GM21619 (cell line): Measurements from ENCODE around the gene WAS.
"Not testable (repeated sequence)": the region's sequence is repeated elsewhere in the genome, so short reads cannot be mapped to it uniquely, and the experiment has no call there.

Experiments used
- ATAC-seq: cut with Tn5 transposase; IDR thresholded peaks from one replicate; pipeline ENCODE4 v1.9.1; 2021; ENCODE audit not compliant: unreplicated experiment

WAS gene

DNA sequence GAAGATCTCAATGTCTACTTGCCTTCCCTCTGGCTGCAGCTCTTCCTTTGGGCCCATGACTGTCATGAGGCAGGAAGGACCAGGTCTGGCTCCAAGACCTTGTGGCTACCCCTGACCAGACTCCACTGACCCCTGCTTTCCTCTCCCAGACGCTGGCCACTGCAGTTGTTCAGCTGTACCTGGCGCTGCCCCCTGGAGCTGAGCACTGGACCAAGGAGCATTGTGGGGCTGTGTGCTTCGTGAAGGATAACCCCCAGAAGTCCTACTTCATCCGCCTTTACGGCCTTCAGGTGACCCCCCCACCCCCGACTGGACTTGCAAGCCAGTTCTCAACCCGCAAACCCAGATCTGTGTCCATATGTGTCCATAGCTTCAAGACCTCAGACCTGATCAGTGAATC lies 535 bp downstream of the WAS start:
- no peak for ATAC-seq

DNA sequence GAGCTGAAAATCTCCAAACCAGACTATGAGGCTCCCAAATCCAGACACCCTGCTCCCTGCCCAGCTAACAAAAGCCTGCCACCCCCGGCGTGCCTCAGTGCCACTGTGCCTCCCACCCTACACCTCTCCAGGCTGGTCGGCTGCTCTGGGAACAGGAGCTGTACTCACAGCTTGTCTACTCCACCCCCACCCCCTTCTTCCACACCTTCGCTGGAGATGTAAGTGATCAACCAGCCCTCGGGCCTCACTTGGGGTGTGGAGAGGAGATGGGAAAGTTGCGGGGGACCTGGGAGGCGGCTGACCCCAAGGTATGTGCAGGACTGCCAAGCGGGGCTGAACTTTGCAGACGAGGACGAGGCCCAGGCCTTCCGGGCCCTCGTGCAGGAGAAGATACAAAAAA lies 1.8 kb downstream of the WAS start:
- ATAC-seq: no peak

DNA sequence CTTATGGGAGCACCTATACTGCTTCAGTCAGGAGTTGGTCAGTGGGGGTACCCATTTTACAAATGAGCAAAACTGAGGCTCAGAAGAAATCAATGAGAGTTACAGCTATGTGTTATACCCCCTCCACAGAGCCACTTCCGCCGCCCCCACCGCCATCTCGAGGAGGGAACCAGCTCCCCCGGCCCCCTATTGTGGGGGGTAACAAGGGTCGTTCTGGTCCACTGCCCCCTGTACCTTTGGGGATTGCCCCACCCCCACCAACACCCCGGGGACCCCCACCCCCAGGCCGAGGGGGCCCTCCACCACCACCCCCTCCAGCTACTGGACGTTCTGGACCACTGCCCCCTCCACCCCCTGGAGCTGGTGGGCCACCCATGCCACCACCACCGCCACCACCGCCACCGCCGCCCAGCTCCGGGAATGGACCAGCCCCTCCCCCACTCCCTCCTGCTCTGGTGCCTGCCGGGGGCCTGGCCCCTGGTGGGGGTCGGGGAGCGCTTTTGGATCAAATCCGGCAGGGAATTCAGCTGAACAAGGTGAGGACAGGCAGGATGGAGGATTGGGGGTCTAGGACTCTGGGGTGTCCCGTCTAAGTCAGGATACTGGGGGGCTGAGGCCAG lies 5.0 kb downstream of the WAS start:
- ATAC-seq: no peak

- ATAC-seq: no peak
Measured at GRCh38 chrX:48689208-48689920, 5.8 kb downstream of the WAS start.

- ATAC-seq: not testable (repeated sequence)
Measured at GRCh38 chrX:48691746-48692145, 8.1 kb downstream of the WAS start.

- ATAC-seq: no peak
Measured at GRCh38 chrX:48694776-48695533, 11.4 kb downstream of the WAS start.

DNA sequence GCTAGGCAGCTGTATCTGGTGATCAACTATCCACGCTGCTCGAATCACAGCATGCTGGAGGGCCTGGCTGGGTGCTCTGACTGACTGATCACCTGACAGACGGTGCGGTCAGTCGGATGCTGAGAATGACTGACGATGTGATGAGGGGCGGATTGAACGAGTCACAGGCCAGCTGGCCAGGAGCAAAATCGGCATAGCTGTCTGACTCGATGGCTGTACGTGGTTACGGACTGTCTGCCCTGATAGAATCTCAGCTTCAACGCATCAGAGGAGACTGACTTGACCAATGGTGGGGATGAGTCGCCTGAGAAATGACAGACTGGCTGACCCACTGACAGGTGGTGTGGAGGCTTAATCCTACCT lies 11.9 kb downstream of the WAS start:
- ATAC-seq: no peak

DNA sequence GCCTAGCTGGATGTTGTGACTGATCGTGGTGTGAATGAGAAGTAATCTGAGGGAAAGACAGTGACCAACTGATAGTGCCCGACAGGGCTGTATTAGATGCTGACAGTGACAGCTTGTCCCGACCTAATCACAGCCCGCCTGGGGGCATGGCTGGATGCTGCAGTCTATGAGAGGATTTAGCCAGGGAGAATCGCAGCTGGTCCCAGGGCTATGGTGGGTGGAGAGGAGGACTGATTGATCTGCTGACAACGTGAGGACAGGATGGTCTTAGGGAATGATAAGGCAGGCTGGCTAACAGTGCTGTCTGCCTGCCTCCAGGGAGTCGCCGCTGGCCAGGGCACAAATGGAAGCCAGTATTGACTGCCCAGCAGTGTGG lies 12.3 kb downstream of the WAS start:
- ATAC-seq: no peak

DNA sequence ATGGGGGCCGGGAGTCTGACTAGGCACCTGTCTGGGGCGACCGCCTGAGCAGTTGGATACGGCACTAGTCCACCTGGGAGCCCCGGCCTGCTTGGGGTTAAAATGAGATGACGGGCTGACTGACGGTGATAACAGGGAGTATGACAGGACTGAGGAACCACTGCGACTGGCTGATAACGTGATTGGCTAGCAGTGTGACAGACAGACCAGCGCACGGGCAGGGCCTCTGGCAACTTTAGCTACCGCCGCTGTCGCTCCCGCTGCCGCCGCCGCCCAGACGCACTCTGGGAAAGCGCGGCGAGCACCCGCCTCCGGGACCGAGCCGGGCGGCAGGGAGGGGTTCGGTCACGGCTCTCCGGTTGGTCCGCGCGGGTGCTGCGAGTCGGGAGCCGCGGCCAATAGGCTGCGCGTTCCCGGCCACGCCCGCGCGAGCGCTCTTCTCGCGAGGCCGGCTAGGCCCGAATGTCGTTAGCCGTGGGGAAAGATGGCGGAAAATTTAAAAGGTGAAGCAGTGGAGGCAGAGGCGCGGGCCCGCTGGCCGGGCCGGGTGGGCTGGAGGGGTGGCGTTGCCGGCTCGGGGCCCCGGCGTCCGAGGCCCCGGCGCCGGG lies 12.8 kb downstream of the WAS start, which contains the start of gene SUV39H1:
SUV39H1 (plus strand) TSS at position 434 of the 608 bp plus-strand sequence; CDS start at position 485, 51 bp downstream.
- peak; percentile 89 for ATAC-seq

GRCh38 chrX:48696909-48697727 lies 13.5 kb downstream of the WAS start:
- peak; percentile 12 for ATAC-seq

DNA sequence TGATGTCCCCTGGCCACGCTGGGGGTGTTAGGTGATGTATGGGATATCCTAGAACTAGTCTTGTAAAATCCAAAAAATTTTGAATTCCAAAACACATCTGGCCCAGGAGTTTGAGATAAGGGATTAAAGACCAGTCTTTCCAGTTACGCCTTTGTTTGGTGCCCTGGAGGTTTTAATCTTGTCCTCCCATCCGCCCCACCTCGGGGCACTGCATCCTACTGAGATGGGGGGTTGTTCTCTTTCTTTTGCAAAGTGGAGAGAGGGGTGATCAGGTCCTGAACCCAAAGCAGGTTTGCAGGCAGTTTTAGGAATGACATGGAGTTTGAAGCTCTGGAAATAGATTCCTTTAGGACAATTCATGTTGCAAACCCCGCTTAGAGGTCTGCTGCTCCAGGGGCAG lies 14.7 kb downstream of the WAS start:
- no peak for ATAC-seq

DNA sequence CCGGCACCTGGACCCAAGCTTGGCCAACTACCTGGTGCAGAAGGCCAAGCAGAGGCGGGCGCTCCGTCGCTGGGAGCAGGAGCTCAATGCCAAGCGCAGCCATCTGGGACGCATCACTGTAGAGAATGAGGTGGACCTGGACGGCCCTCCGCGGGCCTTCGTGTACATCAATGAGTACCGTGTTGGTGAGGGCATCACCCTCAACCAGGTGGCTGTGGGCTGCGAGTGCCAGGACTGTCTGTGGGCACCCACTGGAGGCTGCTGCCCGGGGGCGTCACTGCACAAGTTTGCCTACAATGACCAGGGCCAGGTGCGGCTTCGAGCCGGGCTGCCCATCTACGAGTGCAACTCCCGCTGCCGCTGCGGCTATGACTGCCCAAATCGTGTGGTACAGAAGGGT lies 16.6 kb downstream of the WAS start:
- ATAC-seq: no peak

DNA sequence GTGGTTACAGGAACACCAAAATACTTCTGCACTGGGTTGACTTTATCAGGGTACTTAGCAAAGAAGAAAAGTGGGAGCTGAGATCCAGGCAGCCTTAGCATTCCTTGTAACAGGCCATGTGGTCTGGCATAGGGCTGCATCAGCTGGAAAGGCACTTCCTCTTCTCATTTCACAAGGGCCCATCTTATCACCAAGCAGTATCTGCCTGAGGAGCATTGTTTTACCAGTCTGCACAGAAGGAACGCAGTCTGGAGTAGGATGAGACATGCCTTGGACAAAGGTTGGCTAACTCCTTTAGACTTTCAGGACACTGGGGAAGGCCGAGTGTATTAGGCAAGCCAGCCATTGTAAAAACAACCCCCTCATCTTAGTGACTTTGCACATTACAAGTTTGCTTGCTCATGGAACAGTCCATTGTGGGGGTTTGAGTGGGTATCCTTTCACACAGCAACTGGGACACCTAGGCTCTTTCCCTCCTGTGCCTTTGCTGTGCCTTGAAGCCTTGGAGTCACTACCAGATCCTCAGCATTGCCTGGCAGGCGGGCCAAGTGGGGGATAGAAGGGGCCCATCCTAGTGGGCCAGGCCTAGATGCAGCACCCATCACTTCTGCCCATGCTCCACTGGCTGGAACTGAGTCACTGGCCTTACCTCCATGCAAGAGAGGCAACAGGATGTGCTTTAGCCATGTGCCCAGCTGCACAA lies 17.5 kb downstream of the WAS start:
- no peak for ATAC-seq

GRCh38 chrX:48702032-48702431 lies 18.4 kb downstream of the WAS start:
- no peak for ATAC-seq

DNA sequence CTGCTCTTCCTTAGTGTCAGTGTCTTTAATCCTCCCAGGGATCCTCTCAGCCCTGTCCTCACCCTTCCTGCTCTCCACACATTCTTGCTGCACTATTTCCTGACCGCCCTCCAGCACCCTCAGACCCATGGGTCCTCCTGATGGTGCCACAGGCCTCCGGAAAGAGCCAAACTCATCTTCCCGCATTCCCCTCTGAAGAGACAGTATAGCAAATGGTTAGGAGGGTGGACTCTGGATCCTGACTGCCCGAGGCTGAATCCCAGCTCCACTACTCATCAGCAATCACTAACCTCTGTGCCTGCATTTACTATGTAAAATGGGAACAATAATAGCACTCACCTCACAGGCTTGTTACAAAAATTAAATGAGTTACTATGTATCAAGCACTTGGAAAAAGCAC lies 19.1 kb downstream of the WAS start:
- ATAC-seq: no peak

- no peak for ATAC-seq
Measured at GRCh38 chrX:48703228-48703627, 19.6 kb downstream of the WAS start.

- no peak for ATAC-seq
Measured at GRCh38 chrX:48703642-48704481, 20.3 kb downstream of the WAS start.

- no peak for ATAC-seq
Measured at GRCh38 chrX:48705871-48706270, 22.3 kb downstream of the WAS start.

GRCh38 chrX:48709522-48710112 lies 26.0 kb downstream of the WAS start:
- no peak for ATAC-seq
